Activated T-cell treated with anti-CD3 and anti-CD28 coated beads for 1 hour (primary cell): ENCODE data around the gene GPRIN3.
A peak's percentile ranks its signal among the peaks of the same experiment; 100 is the strongest.
"Not testable (repeated sequence)": the region's sequence is repeated elsewhere in the genome, so short reads cannot be mapped to it uniquely, and the experiment has no call there.

ENCODE experiments used
- DNase-seq: peaks from one replicate; pipeline ENCODE4 v3.0.0-alpha.2; 2020; ENCODE audit warnings: low read depth

Gene GPRIN3

DNA sequence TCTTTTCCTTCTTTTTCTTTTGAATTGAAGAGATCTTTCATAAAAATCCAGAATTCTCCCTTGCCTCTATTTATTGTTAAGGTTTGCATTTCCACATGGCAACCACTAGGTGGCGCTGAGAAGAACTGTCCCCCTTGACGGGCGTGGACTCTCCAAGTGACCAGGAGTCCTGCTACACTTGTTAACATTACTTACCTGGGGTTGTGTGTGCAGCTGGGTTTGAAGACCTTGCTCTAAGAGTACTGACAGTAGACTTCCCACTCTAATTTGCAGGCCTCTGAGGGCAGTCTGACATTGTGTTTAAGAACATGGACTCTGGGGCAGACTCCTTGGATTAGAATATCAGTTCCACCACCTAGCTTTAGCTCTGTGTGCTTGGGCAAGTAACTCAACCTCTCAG, 52.8 kb downstream of the GPRIN3 start:
- peak; percentile 29 for DNase-seq

DNA sequence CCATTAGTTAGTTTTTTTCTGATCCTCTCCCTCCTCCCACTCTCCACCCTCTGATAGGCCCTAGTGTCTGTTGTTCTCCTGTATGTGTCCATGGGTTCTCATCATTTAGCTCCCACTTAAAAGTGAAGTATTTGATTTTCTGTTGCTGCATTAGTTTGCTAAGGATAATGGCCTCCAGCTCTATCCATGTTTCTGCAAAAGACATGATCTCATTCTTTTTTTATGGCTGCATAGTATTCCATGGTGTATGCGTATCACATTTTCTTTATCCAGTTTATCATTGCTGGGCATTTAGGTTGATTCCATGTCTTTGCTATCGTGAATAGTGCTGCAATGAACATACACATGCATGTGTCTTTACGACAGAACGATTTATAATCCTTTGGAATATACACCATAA, 53.3 kb downstream of the GPRIN3 start:
- not testable (repeated sequence) for DNase-seq

DNA sequence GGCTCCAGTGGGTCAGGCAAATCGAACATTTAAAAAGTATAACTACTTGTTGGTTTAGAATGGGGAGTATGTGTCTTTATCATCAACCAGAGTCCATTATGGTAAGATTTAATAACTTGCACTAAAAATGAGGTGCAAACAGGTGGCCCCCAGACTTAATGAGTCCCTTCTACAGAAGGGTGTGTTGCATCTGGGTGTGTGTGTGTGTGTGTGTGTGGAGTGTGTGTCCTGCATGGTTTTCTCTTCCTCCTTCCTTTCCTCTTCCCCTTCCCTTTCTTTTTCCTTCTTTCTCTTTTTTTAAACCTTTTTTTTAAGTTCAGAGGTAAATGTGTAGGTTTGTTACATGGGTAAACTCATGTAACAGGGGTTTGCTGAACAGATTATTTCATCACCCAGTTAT, 53.7 kb downstream of the GPRIN3 start:
- no peak for DNase-seq

DNA sequence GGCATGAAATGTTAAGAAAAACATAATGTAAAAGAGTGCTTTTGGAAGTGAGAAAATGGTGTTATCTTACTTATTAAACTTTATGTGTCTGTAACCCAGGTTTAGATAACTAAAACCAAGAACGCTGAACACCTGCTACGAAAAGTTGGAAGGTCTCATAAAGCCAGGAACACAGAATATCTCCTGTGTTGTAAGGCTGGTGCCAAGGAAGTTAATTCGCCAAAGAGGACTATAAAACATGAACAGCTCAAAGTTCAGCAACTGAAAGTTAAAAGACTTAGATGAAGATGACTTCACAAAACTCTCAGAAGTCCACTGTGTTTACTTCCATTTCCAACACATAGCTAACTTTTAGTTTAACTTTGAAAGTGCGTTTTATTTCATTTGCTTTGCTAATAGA, 54.3 kb downstream of the GPRIN3 start:
- DNase-seq: no peak

DNA sequence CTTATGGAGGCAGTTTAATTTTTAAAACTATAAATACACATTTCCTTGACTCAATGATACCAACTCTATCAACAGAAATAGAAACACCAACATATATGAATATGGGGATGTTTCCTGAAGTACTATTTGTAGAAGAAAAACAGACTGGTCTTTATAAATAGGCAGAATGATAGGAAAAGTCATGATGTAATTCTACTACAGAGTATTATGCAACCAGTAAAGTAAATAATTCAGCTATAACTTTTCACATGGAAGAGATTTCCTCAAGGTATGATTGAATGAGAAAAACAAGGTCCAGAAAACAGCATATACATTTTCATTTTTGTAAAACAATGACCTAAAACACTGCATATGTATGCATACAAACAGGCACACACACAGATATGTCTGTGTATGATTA, 56.2 kb downstream of the GPRIN3 start:
- DNase-seq: no peak

DNA sequence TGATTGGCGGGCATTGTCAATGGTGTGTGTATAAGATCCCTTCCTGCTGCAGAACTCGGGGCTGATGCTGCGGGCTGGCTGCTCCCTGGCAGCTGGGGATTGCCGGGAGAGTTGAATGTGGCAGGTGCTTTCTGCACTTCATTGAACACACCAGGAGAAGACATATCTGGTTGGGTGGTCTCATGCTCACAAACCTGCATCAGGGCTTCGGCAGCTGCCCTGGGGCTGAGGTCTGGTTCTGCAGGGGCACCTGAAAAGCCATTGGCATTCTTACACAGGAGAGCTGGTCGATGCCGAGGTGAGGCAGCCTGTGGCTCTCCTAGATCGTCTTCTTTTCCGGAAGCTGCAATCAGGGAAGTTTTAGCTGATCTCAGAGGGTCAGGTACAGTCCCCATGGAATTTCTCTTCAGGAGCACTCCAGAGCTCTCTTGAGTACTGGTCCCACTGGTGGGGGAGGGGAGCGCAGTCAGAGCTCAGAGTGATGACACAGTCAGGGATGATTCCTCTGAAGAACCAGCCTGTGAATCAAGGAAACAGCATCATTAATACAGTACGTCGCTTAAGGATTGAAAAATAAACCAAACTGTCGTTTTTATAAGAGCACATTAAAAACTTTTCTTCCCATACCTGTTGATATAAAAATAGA, 57.8 kb downstream of the GPRIN3 start:
- DNase-seq: no peak

DNA sequence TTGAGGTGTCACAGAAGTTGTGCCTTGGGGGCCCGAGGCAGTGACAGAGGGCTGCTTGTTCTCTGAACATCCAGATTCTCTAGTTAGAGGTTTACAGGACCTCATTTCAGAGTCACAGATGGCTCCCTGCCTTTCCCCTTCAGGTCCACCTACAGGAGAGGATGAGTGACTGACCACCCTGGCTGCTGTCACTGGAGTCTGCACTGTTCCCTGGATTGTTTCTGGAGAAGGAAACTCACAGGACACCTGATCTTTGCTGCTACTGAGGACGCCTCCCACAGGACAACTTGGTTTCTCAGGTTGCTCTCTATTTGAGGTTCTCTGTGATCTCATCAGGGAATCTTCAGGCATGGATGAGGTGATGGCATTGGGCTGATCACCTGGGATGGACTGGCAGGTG, 58.3 kb downstream of the GPRIN3 start:
- no peak for DNase-seq

DNA sequence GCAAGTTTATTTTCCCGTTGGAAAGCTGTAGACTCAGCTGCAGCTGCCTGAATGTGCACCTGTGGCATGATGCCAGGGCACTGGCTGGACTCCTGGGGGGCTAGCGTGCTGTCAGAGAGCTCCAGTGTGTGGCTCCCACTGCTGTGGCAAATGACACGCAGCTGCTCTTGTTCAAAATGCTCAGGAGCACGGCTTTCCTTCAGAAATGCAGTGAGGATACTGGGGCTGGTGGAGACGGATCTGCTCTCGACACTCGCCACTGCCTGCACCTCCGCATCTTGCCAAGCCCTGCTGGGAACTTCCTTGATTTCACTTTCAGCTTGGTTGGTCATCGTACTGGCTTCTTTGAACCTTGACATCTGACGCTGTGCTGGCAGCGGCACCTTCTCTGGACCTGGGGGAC, 58.7 kb downstream of the GPRIN3 start:
- DNase-seq: no peak

DNA sequence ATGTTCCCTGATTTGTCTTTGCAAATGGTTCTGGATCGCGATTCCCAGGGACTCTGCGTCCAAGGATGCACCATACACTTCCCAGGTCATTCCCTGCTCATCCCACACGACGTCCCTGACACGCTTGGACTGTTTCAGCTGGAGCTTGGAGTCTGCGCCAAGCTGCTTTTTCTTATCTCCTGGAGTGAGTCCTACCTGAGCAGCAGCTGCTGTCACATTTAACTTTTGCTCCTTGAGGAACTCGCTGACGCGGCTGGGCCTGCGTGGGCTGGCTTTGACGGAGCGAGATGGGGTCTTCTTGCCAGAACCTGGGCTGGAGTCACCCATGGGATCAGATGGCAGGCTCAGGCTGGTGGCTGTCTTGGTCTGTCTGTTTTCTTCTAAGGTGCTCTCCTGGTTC, 59.6 kb downstream of the GPRIN3 start:
- no peak for DNase-seq

DNA sequence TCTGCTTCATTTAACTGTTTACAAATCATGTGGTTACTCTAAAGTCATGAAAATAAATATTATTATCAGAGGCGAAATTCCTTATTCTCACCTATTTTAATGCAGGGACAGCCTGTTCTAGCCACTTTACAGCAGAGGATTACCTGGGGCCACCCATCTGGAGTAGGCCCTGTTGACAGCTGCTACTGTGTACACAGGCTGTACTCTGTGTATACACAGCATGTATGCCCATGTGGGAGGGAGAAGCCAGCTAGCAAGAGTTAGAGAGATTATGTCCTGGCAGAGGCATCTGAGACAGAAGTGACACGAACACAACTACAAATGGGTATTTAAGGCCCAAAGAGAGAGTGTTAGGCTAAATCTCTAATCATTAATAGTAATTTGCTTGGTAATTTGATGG, 62.1 kb downstream of the GPRIN3 start:
- DNase-seq: no peak

DNA sequence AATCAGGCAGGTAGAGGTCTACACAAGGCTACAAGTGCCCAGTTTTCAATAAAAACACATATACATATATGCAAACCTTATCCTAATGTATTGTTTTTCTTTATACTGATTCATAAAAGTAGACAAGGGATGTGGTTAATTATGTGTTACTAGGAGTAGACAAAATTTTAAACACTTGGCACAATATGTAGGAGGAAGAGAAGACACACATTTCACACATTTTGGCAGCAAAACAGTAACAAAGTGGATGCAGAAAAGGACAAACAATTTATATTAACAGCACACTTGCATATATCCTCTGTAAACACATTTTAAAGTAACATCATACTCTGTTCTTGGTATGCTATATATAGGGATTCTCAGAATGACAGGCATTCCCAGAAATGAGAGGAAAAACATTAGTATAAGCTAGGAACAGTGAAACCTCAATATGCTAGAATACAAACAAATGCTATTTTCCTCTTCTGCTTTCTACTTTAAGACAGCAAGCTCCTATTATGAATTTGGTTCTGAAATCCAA, 63.8 kb downstream of the GPRIN3 start:
- DNase-seq: no peak

DNA sequence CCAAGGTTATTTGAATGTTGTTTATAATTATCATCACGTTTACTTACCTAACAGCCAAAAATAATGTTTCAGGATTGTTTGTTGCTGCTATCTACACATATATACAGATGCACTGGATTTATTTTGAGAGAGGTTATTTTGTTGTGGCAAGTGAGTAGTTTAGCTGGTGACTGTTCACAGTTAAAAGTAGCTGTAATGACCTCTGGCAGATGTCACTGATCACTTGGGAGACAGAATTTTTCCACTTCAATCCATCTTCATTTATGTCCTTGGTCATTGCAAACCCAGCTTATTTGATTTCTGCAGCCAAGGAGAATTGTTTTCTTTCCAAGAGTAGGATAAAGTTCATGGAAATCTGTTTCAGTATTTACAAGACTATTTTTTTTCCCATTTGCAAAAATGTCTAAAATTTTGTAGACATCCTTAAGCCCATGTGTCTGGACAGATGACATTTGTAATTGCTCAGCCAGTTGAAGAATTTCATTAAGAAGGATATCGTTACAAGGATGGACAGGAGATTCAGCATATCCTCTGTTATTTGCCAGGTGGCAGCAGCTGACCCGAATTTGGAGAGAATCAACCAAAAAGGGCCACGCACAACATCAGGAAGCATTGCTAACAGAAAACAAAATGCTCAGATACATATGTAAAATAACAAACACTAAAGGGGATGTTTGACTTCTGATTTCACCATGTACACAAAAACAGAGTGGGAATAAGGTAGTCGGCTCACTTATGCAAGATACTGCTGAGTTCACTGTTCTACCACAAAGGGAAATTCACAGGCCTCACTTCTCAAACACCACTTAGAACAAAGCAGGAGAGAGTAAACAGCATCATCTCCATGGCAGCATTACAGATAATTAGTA, 64.5 kb downstream of the GPRIN3 start:
- DNase-seq: no peak

DNA sequence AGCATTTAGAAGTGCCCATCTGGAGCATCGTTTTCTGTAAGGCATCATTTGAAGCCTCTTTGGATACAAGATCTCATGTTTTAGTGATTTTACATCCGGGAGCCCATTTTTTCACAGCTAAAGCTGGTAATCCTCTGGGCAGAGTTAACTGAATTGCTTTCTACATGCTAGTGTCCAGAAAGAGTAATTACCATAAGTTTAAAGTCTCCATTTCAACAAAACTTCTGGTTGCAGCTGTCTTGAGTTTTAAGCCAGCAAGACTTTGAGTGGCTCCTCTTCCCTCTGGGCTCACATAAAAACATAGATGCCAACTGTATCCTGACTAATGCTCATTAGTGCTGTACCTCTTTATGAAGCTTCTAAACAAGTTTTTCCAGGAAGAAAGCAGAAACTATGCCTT, 65.4 kb downstream of the GPRIN3 start:
- DNase-seq: no peak

DNA sequence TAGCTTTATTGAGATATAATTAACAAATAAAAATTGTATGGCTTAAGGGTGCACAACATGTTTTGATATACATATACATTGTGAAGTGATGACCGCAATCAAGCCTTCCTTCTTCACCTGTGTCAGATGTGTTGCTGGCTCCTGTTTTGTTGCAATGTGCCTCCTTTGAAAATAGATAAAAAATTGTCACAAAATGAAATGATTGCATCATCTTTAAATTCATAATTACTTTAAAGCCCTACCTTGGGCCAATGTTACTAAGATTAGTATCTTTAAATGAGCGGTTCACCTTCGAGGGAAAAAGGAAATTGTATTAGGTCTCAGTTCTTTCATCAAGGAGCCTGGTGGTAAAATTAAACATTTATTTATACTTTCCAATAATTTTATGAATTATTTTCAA, 77.3 kb downstream of the GPRIN3 start:
- DNase-seq: no peak

DNA sequence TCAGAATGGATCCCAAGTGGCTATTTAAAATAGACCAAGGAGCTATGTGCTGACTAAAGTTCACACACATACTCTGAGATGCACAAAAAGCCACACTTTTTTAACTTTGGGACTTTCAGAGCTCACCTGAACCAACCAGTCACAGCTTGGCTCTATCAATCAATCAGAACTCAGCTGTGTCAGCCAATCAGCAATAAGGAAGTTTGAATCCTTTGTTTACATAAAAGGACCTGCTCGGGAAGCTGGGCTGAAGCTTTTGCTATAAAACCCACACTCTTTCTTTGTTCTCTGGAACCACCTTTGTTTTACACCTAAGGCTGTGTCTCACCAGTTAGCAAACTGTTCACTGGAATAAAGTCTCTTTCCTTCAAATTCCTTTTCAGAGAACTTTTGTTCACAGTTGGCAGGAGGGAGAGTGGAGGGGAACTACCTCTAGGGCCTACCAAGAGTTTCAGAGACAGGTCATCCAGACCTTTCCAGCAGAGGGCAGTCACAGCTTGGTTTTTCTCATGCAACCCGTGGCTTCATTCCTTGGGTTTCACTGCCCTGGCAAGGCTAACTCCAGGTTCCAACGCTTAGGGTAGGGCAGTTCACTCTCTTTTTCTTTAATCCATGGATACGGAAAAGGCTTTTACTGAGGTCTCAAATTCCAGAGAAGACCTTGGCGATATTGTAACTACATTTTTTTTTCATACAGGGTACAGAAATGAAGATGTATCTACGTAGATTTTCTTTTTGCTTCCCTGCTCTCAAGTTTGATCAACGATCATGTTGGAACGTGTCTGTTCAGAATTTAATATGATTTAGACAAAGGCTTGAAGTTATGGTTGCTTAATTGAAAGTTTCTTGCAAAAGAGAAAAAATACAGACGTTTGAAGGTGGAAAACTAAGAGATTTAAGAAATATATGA, 80.7 kb downstream of the GPRIN3 start:
- DNase-seq: peak; percentile 69

DNA sequence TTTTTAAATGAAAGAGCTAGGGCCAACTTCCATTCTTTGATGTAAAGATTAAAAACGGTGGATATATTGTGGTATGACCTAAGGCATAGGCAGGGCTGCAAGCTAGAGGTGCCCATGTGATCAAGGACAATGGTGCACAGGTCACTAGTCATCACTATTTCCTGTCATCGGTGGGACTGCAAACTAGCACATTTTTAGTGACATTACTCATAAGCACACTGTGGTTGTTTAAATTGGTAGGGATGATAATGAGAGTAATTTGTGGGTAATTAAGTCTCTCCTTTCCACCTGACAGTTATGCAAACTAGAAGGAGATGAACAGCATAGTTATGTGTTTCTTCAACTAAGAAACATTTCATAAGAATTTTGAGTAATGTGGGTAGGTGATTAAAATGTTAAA, 85.4 kb downstream of the GPRIN3 start:
- DNase-seq: no peak

DNA sequence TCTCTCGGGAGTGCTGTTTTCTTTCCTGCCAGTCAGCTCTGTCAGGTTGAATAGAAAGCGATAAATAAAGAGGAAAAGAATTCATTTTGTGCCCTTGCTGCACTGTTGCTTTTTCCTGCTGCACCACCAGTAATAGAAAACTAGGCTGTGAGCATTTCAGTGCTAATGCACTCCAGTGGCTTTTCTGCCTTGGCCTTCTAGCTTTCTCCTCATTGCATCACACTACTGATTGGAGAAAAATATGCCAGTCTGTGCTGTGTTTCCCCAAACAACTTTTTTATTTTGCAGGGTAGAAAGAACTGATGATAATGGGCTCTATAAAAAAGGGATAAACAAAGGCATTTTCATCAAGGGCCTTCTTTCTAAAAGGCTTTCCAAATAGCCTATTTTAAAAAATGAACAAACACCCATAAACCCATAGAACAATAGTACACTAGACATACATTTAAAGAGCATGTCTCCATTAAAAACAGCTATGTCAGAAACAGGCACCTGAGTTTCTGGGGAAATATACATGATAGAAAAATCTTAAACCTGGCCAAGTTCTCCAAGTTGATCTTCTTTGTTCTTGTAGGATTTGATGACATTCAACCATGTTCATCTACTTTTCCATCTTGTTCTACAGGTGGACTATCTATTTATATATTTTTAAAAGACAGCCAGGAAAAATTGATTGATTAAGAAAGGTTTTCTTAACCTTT, 86.3 kb downstream of the GPRIN3 start:
- DNase-seq: no peak

DNA sequence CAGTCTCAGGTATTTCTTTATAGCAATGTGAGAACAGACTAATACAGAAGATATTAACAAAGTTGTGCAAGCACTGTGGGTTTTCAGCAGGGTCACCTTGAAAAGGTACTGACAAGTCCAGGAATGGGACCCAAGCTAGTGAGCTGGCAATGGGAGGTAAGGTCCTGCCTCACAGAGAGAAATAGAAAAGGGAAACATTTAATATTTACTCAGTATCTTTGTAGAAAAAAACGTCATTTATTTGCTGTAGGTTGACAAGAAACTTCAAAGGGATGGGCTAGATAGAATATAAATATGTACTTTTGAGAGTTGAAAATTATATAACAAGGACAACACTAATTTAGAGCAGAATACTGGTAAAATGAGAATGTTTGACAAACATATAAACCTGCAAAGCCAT, 89.0 kb downstream of the GPRIN3 start:
- no peak for DNase-seq

DNA sequence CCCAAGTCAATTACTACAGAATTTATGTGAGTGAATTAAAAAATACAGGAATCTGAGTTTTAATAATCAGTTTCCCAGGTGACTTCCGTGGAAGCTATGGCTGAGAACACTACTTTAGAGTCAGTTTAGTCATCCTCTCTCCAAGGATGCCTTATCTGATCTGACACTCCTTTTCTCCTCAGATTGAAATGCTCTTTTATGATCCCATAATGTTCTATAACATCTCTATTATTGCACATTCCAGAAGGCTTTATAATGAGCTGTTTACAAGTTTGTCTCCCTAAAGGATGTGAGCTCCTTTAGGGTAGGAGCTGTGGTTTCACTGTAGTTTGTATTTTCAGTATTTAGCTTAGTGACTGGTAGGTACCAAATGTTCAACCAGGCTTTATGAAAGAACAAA, 90.0 kb downstream of the GPRIN3 start:
- no peak for DNase-seq

DNA sequence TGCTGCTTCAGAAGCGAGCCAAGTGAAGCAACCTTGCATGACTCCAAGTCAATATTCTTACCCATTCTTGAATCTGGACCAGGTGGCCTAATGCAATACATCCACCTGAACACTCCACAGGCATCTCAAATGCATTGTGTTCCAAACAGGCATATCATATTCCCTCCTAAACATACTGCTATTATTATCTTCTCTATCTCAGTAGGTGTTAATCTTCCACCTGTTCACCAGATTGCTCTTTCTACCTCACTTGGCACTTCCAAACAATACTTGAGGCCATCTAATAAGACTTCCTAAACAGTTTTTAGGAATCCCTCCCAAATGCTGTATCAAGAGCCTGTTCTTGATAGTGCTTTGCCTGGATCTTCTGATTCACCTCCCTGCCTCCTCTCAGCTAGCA, 90.7 kb downstream of the GPRIN3 start:
- no peak for DNase-seq

DNA sequence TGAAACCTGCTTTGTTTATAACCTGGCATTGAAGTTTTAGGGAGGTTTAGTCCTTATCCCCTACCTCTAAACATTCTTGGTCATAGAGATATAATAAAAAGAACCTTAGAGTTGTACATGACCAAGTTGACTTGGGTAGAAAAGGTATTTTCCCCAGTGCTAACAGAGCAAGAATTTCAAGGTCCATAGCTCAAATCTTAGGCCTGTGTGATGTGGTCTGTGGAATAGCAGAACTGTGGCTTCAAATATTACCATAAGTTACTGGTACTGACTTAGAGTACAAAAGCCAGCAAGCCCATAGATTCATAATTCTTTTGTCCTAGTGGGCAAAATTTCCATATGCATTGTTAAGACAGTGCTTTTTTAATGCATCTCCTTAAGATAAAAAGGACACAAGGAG, 91.2 kb downstream of the GPRIN3 start:
- DNase-seq: no peak

DNA sequence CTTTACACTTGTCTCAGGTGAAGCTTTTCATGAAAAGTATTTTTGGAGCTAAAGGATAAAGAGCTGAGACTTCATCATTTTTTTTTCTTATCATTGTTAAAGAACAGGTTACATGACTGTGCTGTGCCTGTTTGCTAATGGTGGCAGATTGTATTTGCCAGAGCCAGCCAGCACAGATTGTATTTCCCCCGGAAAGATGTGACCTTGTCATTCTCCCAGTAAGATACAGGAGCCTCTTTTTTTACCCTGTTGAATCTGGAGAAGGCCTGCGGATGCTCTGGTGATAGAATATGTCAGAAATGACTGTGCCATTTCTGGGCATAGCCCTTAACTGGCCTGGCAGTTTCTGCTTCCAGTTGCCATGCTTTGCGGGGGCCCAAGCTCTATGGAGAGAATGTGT, 91.9 kb downstream of the GPRIN3 start:
- no peak for DNase-seq
